GM12801 (cell line): ENCODE measurements around the gene INO80.

ENCODE experiments used
- TF ChIP-seq, protein P1 (sequence below): IDR thresholded peaks from one replicate; pipeline ENCODE4 v1.5.1; 2011; ENCODE audit warnings: control low read depth; ENCODE audit not compliant: insufficient read length; ENCODE audit errors: extremely low read depth

The INO80 gene

DNA sequence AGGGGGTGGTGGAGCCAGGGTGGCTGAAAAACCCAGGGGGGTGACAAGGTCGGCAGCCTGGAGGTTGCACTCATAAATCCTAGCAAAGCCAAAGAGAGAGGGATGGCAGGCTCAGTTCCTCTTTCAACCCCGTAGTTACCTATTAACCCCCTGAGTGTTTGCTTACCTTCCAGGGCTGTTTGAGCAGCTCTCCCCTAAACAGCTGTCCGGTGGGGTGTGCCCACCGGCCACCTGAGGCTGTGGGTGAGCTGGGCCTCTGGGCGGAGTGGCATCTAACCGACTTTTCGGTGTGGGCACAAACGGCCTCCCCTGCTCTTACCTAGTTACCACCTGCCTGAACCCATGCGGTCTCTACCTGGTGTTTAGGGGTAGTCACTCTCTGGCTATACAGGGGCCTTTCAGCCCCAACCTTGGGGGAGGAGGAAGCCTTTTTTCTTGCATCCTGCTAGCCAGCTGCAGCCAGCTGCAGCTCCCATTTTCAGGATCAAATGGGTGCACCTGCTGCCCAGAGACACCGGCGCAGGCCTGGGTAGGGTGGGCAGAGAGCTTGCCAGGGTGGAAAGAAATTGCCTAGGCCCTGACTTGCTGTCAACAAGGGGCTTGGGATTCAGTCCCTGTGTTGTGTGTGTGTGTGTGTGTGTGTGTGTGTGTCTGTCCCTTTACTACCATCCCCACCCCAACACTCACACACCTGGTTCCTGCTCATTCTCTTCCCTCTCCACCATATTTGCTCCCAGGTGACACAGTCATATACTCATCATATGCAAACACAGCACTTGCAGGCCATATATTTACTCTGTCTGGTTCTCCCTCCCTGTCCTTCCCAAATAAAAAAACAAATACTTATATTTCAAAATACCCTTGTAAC, 183.2 kb downstream of the INO80 start:
- TF ChIP-seq, protein P1, sequence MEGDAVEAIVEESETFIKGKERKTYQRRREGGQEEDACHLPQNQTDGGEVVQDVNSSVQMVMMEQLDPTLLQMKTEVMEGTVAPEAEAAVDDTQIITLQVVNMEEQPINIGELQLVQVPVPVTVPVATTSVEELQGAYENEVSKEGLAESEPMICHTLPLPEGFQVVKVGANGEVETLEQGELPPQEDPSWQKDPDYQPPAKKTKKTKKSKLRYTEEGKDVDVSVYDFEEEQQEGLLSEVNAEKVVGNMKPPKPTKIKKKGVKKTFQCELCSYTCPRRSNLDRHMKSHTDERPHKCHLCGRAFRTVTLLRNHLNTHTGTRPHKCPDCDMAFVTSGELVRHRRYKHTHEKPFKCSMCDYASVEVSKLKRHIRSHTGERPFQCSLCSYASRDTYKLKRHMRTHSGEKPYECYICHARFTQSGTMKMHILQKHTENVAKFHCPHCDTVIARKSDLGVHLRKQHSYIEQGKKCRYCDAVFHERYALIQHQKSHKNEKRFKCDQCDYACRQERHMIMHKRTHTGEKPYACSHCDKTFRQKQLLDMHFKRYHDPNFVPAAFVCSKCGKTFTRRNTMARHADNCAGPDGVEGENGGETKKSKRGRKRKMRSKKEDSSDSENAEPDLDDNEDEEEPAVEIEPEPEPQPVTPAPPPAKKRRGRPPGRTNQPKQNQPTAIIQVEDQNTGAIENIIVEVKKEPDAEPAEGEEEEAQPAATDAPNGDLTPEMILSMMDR: no peak

DNA sequence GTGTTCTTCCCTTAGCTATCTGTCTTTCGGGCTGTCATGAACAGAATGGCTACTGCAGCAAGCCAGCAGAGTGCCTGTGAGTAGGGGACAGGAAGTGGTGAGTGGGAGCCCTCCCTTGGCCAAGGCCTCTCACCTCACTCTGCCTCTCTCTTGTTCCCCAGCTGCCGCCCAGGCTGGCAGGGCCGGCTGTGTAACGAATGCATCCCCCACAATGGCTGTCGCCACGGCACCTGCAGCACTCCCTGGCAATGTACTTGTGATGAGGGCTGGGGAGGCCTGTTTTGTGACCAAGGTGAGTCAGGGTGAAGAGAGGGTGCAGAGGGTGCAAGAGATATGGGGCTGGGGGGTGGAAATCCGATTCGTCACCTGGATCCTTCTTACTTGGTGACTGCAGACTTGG, 183.9 kb downstream of the INO80 start:
- TF ChIP-seq, protein P1: no peak

DNA sequence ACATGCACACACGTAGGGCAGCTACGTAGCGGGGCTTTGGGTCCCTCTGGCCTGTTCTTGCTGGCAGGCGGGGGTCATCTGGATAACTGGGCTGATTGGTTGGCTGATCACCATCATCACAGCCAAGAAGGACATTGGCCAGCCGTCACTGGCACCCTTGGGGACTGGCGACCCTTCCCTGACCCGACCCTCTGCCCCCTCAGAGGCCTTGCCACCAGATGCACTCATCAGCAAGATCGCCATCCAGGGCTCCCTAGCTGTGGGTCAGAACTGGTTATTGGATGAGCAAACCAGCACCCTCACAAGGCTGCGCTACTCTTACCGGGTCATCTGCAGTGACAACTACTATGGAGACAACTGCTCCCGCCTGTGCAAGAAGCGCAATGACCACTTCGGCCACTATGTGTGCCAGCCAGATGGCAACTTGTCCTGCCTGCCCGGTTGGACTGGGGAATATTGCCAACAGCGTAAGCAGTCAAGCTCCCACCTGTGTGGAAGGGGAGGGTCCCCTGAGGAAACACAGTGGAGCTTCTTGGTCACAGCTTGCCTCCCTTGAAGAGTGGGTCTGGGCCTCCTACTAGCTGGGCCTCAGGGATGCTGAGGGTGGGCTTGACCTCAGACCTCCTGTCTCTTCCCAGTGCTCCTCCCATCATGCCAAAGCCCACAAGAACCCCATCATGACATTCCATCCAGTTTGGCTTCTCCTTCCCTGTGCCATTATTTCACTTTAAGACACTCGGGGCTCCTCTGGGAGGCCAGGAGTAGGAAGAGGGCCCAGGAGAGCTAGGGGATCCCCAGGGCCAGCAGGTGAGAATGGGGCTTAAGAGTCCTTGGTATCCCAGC, 184.6 kb downstream of the INO80 start:
- TF ChIP-seq, protein P1: no peak

DNA sequence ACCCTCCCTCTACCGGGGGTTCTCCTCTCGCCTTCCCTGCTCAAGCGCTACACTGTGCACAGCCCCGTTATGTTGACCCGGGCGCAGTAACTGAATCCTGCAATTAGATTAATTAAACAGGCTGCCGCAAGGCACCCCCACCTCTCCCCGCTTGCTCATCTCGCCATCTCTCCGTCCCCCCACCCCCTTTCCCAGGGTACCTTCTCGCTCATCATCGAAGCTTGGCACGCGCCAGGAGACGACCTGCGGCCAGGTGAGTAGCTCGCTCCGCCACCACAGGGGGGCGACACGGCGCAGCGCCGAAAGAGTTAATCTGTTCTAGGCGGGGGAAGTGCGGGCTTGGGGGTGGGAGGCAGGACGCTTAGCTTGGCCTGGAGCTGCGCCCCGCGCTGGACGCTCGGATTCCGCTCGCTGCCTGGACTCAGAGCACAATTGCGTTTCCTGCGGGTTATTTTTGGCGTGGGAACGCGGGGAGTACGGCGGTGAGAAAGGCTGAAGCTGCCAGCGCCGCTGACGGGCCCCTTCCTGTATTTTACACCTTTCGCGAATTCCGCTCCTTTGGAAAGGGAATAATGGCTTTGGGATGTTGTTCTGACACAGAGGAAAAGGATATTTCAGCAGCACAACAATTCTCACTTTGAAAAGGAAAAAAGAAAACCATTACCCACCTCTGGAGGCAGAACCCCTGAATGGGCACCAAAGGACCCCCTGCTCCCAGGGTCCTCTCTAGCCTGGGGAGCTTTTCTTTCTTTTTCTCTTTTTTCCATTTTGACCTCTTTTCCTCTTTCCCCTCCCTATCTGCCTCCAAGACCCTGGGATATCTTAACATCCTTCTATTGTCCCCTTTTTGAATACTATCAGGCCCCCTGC, 185.4 kb downstream of the INO80 start:
- TF ChIP-seq, protein P1: no peak

DNA sequence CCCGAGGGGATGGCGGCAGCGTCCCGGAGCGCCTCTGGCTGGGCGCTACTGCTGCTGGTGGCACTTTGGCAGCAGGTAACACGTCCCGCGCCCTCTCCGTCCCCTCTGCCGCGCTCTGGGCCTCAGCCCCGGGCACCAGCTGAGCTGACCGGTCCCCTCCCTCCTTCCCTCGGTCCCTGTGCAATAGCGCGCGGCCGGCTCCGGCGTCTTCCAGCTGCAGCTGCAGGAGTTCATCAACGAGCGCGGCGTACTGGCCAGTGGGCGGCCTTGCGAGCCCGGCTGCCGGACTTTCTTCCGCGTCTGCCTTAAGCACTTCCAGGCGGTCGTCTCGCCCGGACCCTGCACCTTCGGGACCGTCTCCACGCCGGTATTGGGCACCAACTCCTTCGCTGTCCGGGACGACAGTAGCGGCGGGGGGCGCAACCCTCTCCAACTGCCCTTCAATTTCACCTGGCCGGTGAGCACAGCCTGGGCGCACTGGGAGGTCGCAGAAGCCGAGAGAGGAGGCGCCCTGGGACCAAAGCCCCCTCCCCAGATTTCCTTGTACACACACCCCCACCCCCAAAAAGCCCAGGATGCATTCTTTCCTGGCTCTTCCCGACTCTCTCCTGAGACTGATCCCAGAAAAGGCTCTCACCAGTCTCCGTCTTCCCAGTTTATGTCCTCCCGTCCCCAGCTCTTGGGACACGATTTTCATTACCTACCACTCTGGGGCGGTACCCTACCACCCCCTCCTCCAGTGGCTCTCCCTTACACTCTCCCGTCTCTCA, 186.2 kb downstream of the INO80 start:
- TF ChIP-seq, protein P1: no peak
